Gastroesophageal sphincter (tissue), 4 donors: Measurements from ENCODE around the gene TRIM8. TPM values are rescaled to one million over a fixed set of nuclear protein-coding genes. Genes with fewer than 3 reads are reported as not detected.

ENCODE experiments used
- ATAC-seq: fragments of 150-250 bp; one replicate; pipeline ENCODE4 v1.9.1; 2016; ENCODE audit warnings: mild to moderate bottlenecking, moderate library complexity
- H3K27ac ChIP-seq, 4 donors: fragments of 200-600 bp; sonication (generic) in 3 of 4; 1 replicate in 3 of 4; 2 replicates in 1 of 4; pipeline ENCODE4 v1.5.1; 2016 to 2019
- H3K27me3 ChIP-seq: fragments of 200-600 bp; sonication (generic); one replicate; pipeline ENCODE4 v1.5.1; 2019
- H3K36me3 ChIP-seq, 2 donors: fragments of 200-600 bp; sonication (generic); one replicate each; pipeline ENCODE4 v1.5.1; 2019; ENCODE audit warnings: control low read depth in 1 of 2
- H3K4me1 ChIP-seq, 3 donors: fragments of 200-600 bp; sonication (generic); 1 replicate in 2 of 3; 2 replicates in 1 of 3; pipeline ENCODE4 v1.5.1; 2016 to 2019; ENCODE audit warnings: control low read depth in 2 of 3
- H3K4me3 ChIP-seq, 2 donors: fragments of 200-600 bp; sonication (generic); one replicate each; pipeline ENCODE4 v1.5.1; 2019; ENCODE audit warnings: mild to moderate bottlenecking in 1 of 2, moderate library complexity in 1 of 2
- H3K9me3 ChIP-seq, 3 donors: fragments of 200-600 bp; sonication (generic); one replicate each; pipeline ENCODE4 v1.5.1; 2017 to 2019; ENCODE audit warnings: control low read depth in 2 of 3
- EP300 ChIP-seq: sonication (generic); formaldehyde crosslinking; IDR thresholded peaks from one replicate; pipeline ENCODE4 v1.6.1; 2017; ENCODE audit warnings: antibody characterized with exemption, mild to moderate bottlenecking
- POLR2A ChIP-seq, 2 donors: fragments of 450-650 bp; IDR thresholded peaks; one replicate each; pipeline ENCODE4 v1.6.1; 2017; ENCODE audit warnings: antibody characterized with exemption in 2 of 2, mild to moderate bottlenecking in 2 of 2, moderate library complexity in 1 of 2
- POLR2AphosphoS5 ChIP-seq: sonication (generic); formaldehyde crosslinking; IDR thresholded peaks from one replicate; pipeline ENCODE4 v1.6.1; 2017; ENCODE audit warnings: antibody characterized with exemption
- WGBS, 2 donors: methylation state at CpG; one replicate each; pipeline ENCODE4 v1.1.5; 2018; ENCODE audit warnings: low coverage in 1 of 2; 5-methylcytosine and 5-hydroxymethylcytosine counted together
- total RNA-seq, 4 donors: library from RNA; depleted of rRNA; stranded (reverse); fragments of >200 nt; gene quantifications; one replicate each; pipeline ENCODE4 v1.1.0, GENCODE V29; 2016
- TF ChIP-seq, protein P1 (sequence below), 4 experiments: fragments of 200-600 bp in 2 of 4; fragments of 450-650 bp in 2 of 4; sonication (generic) in 1 of 4; IDR thresholded peaks; one replicate each; pipeline ENCODE4 v1.5.1; 2017 to 2019; ENCODE audit warnings: antibody characterized with exemption in 4 of 4, mild to moderate bottlenecking in 2 of 4, moderate library complexity in 2 of 4

TRIM8 gene
- total RNA-seq, 4 donors from 2014 or later: 96.7 to 171 (median 131) TPM

GRCh38 chr10:102657984-102658724 lies 13.9 kb downstream of the TRIM8 start:
- H3K36me3 ChIP-seq: peaks cover 0 to 57% of the 10 kb centered on the region in 2 donors
- H3K4me1 ChIP-seq: peaks cover 0 to 59% (median 21%) of the 10 kb centered on the region in 3 donors
- H3K9me3 ChIP-seq: no peaks in the 10 kb centered on the region

DNA sequence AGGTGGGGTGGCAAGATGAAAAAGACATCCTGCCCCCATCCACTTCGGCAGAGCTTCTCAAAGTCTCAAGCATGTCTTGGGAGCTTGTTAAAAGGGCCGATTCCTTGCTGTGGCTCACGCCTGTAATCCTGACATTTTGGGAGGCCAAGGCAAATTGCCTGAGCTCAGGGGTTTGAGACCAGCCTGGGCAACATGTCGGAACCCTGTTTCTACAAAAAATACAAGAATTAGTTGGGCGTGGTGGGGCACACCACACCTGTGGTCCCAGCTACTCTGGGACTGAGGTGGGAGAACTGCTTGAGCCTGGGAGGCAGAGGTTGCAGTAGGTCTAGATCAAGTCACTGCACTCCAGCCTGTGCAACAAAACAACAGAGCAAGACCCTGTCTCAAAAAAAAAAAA lies 14.5 kb downstream of the TRIM8 start:
- no peaks in the 10 kb centered on the region for H3K9me3 ChIP-seq
- H3K36me3 ChIP-seq: peaks cover 0 to 51% of the 10 kb centered on the region in 2 donors
- H3K4me3 ChIP-seq: no peak overlapping the region
- peak overlapping the region in 3 of 4 donors; percentile 52 to 72 (median 65) for H3K27ac ChIP-seq
- H3K27me3 ChIP-seq: no peaks in the 10 kb centered on the region
- H3K4me1 ChIP-seq: peaks cover 0 to 53% (median 21%) of the 10 kb centered on the region in 3 donors
- no CpG with 5 or more reads among the region's 5 CpGs for WGBS, 2 donors
- TF ChIP-seq POLR2A (IDR thresholded peaks at IDR 0.05) (no peak), EP300 (no peak)
- TF ChIP-seq, protein P1, sequence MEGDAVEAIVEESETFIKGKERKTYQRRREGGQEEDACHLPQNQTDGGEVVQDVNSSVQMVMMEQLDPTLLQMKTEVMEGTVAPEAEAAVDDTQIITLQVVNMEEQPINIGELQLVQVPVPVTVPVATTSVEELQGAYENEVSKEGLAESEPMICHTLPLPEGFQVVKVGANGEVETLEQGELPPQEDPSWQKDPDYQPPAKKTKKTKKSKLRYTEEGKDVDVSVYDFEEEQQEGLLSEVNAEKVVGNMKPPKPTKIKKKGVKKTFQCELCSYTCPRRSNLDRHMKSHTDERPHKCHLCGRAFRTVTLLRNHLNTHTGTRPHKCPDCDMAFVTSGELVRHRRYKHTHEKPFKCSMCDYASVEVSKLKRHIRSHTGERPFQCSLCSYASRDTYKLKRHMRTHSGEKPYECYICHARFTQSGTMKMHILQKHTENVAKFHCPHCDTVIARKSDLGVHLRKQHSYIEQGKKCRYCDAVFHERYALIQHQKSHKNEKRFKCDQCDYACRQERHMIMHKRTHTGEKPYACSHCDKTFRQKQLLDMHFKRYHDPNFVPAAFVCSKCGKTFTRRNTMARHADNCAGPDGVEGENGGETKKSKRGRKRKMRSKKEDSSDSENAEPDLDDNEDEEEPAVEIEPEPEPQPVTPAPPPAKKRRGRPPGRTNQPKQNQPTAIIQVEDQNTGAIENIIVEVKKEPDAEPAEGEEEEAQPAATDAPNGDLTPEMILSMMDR (IDR thresholded peaks at IDR 0.05): no peak
- ATAC-seq: no peak

More at GRCh38 chr10:102657984-102658724, 13.9 kb downstream of the TRIM8 start:
- Histone ChIP-seq H3K27me3 (no peaks in the 10 kb centered on the region), H3K27ac (peak overlapping the region in 3 of 4 donors; percentile 52 to 72 (median 65)), H3K4me3 (no peak overlapping the region)
- no peak for ATAC-seq
- TF ChIP-seq EP300: no peak
- TF ChIP-seq POLR2AphosphoS5: no peak
- TF ChIP-seq POLR2A (IDR thresholded peaks at IDR 0.05): no peak
- TF ChIP-seq, protein P1 (IDR thresholded peaks at IDR 0.05): no peak
- WGBS, 2 donors: 37 to 59% methylated on average over 4 to 12 of the region's 13 CpGs

DNA sequence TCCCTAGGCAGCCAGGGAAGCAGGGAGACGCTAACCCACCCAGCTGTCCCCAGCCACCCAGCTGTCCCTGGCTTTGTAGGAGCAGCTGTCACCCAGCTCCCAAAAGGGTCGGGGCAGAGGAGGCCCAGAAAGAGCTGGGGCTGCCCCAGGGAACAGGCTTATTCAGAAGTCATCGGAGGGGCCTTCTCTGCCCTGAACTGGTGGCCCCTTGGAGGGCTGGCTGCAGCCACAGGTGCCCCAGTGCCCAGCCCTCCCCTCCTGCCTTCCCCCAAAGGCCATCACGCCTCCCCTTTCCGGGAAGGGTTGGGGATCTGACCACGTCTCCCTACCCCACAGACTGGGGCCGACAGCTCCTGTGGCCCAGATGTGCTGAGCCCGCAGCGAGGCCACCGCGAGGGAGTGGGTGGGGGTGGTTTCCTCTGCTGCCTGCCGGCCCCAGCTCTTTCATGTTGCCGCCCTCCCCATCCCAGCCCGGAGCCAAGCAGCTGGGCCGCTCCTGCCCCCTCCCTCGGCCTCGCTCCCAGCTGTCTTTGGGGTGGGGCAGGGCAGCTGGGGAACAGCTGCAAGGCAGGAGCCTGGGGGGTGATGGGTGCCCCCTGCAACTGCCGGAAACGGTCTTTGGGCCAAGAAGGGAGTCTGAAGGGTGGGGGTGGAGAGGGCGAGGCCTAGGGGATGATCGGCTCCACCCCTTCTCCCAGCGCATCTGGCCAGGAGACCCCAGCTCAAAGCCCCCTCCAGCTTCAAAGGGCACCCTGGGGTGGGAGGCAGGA lies 16.8 kb downstream of the TRIM8 start:
- peak overlapping the region in 1 of 2 donors; percentile 18 for H3K4me3 ChIP-seq
- 20% methylated on average over 1 of the region's 22 CpGs for WGBS, 2 donors

GRCh38 chr10:102661658-102662028 lies 17.4 kb downstream of the TRIM8 start:
- Histone ChIP-seq H3K4me3 (no peak overlapping the region), H3K9me3 (no peaks in the 10 kb centered on the region), H3K36me3 (peaks cover 0 to 22% of the 10 kb centered on the region in 2 donors), H3K27me3 (no peaks in the 10 kb centered on the region), H3K4me1 (peaks cover 0 to 38% (median 21%) of the 10 kb centered on the region in 3 donors), H3K27ac (peak overlapping the region in 3 of 4 donors; percentile 44 to 66 (median 52))
- TF ChIP-seq EP300: no peak
- no peak for TF ChIP-seq POLR2AphosphoS5
- TF ChIP-seq, protein P1 (IDR thresholded peaks at IDR 0.05): no peak
- TF ChIP-seq POLR2A (IDR thresholded peaks at IDR 0.05): no peak
- 45% methylated on average over 2 of the region's 6 CpGs; no CpG with 5 or more reads in 1 of the 2 donors for WGBS, 2 donors
- ATAC-seq: peak; percentile 19

More for the DNA sequence above, 16.8 kb downstream of the TRIM8 start:
- TF ChIP-seq POLR2AphosphoS5: no peak
- TF ChIP-seq, protein P1 (IDR thresholded peaks at IDR 0.05): no peak
- no peak for TF ChIP-seq EP300
- no peak for TF ChIP-seq POLR2A (IDR thresholded peaks at IDR 0.05)
- Histone ChIP-seq H3K27me3 (no peaks in the 10 kb centered on the region), H3K27ac (peak overlapping the region in 3 of 4 donors; percentile 44 to 66 (median 52)), H3K36me3 (peaks cover 0 to 28% of the 10 kb centered on the region in 2 donors), H3K4me1 (peaks cover 0 to 40% (median 21%) of the 10 kb centered on the region in 3 donors), H3K9me3 (no peaks in the 10 kb centered on the region)
- peak; percentile 69 for ATAC-seq
